Measurements from ENCODE around the gene CHD2.
A peak's percentile ranks its signal among the peaks of the same experiment; 100 is the strongest.

- TF ChIP-seq CTCF (IDR thresholded peaks at IDR 0.05) (peak in 2 of 4 experiments; percentile 11 to 28), POLR2A (IDR thresholded peaks at IDR 0.05) (no peak), POLR2AphosphoS5 (IDR thresholded peaks at IDR 0.05) (no peak), EP300 (IDR thresholded peaks at IDR 0.05) (no peak)
These were observed 118.5 kb downstream of the CHD2 start for GRCh38 chr15:93018574-93018973.

Measured in sigmoid colon (tissue), 4 donors.